Measurements from ENCODE around the gene SPAG8.

DNA sequence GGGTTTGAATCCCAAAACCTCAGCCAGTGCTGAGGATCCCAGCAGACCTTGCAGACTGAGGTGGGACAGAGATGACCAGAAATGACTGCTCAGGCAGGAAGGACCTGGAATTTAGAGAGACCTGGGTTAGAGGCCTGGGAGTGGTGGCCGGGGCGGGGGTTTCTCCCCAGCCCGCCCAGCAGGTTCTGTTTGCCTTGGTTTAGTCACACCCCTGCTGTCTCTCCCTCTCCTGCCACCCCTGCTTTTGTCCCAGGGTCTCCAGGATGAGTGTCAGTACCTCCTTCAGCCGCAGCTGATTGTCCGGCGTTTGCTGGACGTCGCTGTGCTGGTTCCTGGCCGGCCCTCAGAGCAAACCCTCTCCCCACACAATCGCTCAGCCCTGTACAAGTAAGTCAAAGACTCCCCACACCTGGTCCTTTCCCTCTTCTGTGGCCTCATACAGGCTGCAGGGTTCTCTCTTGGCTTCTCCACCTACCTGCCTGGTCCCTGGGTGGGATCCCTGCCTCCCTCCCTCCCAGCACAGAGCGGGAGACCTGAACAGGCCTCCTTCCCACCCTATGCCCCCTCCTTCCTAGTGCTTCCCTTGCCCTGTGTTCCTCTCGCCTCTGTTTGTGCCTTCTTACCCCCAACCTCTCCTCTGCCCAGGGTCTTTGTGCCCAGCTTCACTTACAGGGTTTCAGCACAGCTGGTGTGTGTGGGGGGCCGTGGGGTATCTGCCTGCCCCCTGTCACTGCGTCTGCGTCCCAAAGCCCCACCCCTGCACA lies 29.0 kb upstream of the SPAG8 start:
- TF ChIP-seq, protein P1, sequence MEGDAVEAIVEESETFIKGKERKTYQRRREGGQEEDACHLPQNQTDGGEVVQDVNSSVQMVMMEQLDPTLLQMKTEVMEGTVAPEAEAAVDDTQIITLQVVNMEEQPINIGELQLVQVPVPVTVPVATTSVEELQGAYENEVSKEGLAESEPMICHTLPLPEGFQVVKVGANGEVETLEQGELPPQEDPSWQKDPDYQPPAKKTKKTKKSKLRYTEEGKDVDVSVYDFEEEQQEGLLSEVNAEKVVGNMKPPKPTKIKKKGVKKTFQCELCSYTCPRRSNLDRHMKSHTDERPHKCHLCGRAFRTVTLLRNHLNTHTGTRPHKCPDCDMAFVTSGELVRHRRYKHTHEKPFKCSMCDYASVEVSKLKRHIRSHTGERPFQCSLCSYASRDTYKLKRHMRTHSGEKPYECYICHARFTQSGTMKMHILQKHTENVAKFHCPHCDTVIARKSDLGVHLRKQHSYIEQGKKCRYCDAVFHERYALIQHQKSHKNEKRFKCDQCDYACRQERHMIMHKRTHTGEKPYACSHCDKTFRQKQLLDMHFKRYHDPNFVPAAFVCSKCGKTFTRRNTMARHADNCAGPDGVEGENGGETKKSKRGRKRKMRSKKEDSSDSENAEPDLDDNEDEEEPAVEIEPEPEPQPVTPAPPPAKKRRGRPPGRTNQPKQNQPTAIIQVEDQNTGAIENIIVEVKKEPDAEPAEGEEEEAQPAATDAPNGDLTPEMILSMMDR (IDR thresholded peaks at IDR 0.05; ENCODE audit: borderline replicate concordance, extremely low read depth, low read length, poor library complexity, severe bottlenecking): no peak
- TF ChIP-seq EZH2 (IDR thresholded peaks at IDR 0.05; ENCODE audit: borderline replicate concordance, low read depth, low read length, severe bottlenecking): no peak

Measured in DND-41 (cell line).